K562 (cell line): ENCODE measurements around the gene NEURL1B. TPM values are rescaled to one million over a fixed set of nuclear protein-coding genes. Genes with fewer than 3 reads are reported as not detected.

Experiments
- ATAC-seq: fragments of 200-7000 bp; cut with Tn5 transposase; 3 replicates; pipeline ENCODE4 v1.9.1; 2020; ENCODE audit warnings: moderate library complexity
- BruUV-seq: library from RNA; stranded (reverse); fragments of 400-500 nt; replicated peaks from 2 replicates; lab custom pipeline; 2021; lab: Mats Ljungman, UMichigan
- CTCF ChIA-PET: fragments of 300-600 bp; formaldehyde crosslinking; extraction: SDS; loops from one replicate; lab custom pipeline; 2021; ENCODE audit warnings: low intra/inter-chr PET ratio; lab: Yijun Ruan, JAX
- POLR2A ChIA-PET: fragments of 300-600, 350-650 bp; sonication (Branson Sonifier 250); formaldehyde crosslinking; extraction: SDS; loops from one replicate; lab custom pipeline; 2021; ENCODE audit warnings: antibody characterized with exemption, inconsistent platforms; lab: Yijun Ruan, JAX
- DNase-seq, 4 experiments: peaks; one replicate each; pipeline versions ENCODE4 v3.0.0 to v3.0.0-alpha.2; 2011 to 2018; ENCODE audit warnings: low spot score in 3 of 4, mixed read lengths in 3 of 4; ENCODE audit errors: extremely low read depth in 1 of 4
- FAIRE-seq: peaks from 2 replicates; lab custom pipeline; 2011; peaks lifted over from hg19 to GRCh38; lab: Jason Lieb, UNC
- H2AFZ ChIP-seq: 2 replicates; pipeline ENCODE4 v1.6.0; 2011; ENCODE audit warnings: low read depth, low read length, control low read depth, inconsistent platforms
- H3K27ac ChIP-seq: fragments of 200-600 bp; 3 replicates; pipeline ENCODE4 v1.8.0; 2011; ENCODE audit warnings: low read depth, mild to moderate bottlenecking, control low read depth, inconsistent platforms, low read length, moderate library complexity, mixed read lengths; ENCODE audit errors: extremely low read depth
- H3K27me3 ChIP-seq, 2 experiments: fragments of 300-600 bp in 1 of 2; 2 replicates in 1 of 2; 3 replicates in 1 of 2; pipeline versions ENCODE4 v1.6.0 to v1.8.0; 2011; ENCODE audit warnings: inconsistent platforms in 2 of 2, low read length in 2 of 2, mild to moderate bottlenecking in 1 of 2, mixed read lengths in 1 of 2, moderate library complexity in 1 of 2; ENCODE audit not compliant: control insufficient read depth in 2 of 2, insufficient read depth in 2 of 2
- H3K36me3 ChIP-seq: fragments of 300-600 bp; 3 replicates; pipeline ENCODE4 v1.8.0; 2011; ENCODE audit warnings: mild to moderate bottlenecking, low read length, inconsistent platforms; ENCODE audit not compliant: control insufficient read depth, insufficient read depth
- H3K4me1 ChIP-seq, 2 experiments: fragments of 200-600 bp in 1 of 2; replicated peaks in 1 of 2; 2 replicates in 1 of 2; 3 replicates in 1 of 2; pipeline versions ENCODE4 v1.5.1 to v1.8.0; 2011; ENCODE audit warnings: inconsistent platforms in 2 of 2, low read length in 2 of 2, mild to moderate bottlenecking in 1 of 2, mixed read lengths in 1 of 2, moderate library complexity in 1 of 2; ENCODE audit not compliant: control insufficient read depth in 2 of 2, insufficient read depth in 2 of 2
- H3K4me2 ChIP-seq: 2 replicates; pipeline ENCODE4 v1.6.1; 2011; ENCODE audit warnings: low read length, control low read depth, inconsistent platforms, mixed read lengths; ENCODE audit not compliant: insufficient read depth
- H3K4me3 ChIP-seq: fragments of 200-600 bp; sonication (generic), shearing (Covaris generic); 2 replicates; pipeline ENCODE4 v1.5.1; 2016; ENCODE audit warnings: control low read depth, inconsistent platforms
- H3K79me2 ChIP-seq: fragments of 200-600 bp; 3 replicates; pipeline ENCODE4 v1.8.0; 2011; ENCODE audit warnings: low read length, inconsistent platforms; ENCODE audit not compliant: control insufficient read depth, insufficient read depth
- H3K9ac ChIP-seq, 2 experiments: 2 replicates each; pipeline versions ENCODE4 v1.6.0 to v1.6.1; 2011; ENCODE audit warnings: low read depth in 2 of 2, low read length in 2 of 2, control low read depth in 1 of 2, inconsistent platforms in 1 of 2, mild to moderate bottlenecking in 1 of 2, mixed read lengths in 1 of 2; ENCODE audit not compliant: insufficient read depth in 1 of 2
- H3K9me1 ChIP-seq: one replicate; pipeline ENCODE4 v1.6.0; 2011; ENCODE audit warnings: inconsistent platforms, mild to moderate bottlenecking, low read length, moderate library complexity; ENCODE audit not compliant: control insufficient read depth, insufficient read depth
- H3K9me3 ChIP-seq: replicated peaks from 2 replicates; pipeline ENCODE4 v1.5.1; 2011; ENCODE audit warnings: low read depth, low read length, inconsistent platforms; ENCODE audit not compliant: control insufficient read depth, insufficient read depth
- H4K20me1 ChIP-seq: replicated peaks from 2 replicates; pipeline ENCODE4 v1.6.1; 2011; ENCODE audit warnings: low read length, inconsistent platforms, mixed read lengths; ENCODE audit not compliant: control insufficient read depth, insufficient read depth
- ADNP ChIP-seq: fragments of 200-800 bp; sonication (Bioruptor generic); IDR thresholded peaks from 2 replicates; pipeline ENCODE4 v1.6.1; 2016; ENCODE audit warnings: missing genetic modification characterization, missing compliant biosample characterization
- ARNT ChIP-seq, 2 experiments: fragments of 450-650 bp; IDR thresholded peaks; 2 replicates each; pipeline ENCODE4 v1.6.1; 2016; ENCODE audit warnings: mild to moderate bottlenecking in 1 of 2
- CHD1 ChIP-seq: fragments of 200-600 bp; sonication (generic); IDR thresholded peaks from one replicate; pipeline ENCODE4 v1.6.1; 2012; ENCODE audit warnings: mild to moderate bottlenecking, moderate library complexity, low read length, inconsistent platforms
- HMGXB4 ChIP-seq: sonication (generic); formaldehyde crosslinking; IDR thresholded peaks from 2 replicates; pipeline ENCODE4 v1.8.1; 2023; ENCODE audit warnings: mild to moderate bottlenecking, missing genetic modification reagents
- NKRF ChIP-seq: fragments of 450-650 bp; IDR thresholded peaks from 2 replicates; pipeline ENCODE4 v1.6.1; 2016; ENCODE audit warnings: borderline replicate concordance
- POLR2A ChIP-seq: fragments of 450-650 bp; conservative IDR thresholded peaks from 2 replicates; pipeline ENCODE4 v1.6.1; 2016
- POLR2H ChIP-seq: IDR thresholded peaks from 2 replicates; pipeline ENCODE4 v1.6.1; 2016; ENCODE audit warnings: missing genetic modification characterization, low read depth, mild to moderate bottlenecking, control low read depth, missing compliant biosample characterization, moderate library complexity
- TCF7L2 ChIP-seq: fragments of 150-350 bp; IDR thresholded peaks from 2 replicates; pipeline ENCODE4 v1.6.1; 2016; ENCODE audit warnings: low read depth, mild to moderate bottlenecking, low read length, moderate library complexity
- TFAM ChIP-seq: fragments of 250-450 bp; sonication (Bioruptor Pico); conservative IDR thresholded peaks from 2 replicates; pipeline ENCODE4 v1.5.0; 2021; ENCODE audit warnings: mild to moderate bottlenecking, moderate library complexity
- ZBTB8A ChIP-seq: fragments of 450-650 bp; IDR thresholded peaks from 2 replicates; pipeline ENCODE4 v1.6.1; 2018; ENCODE audit warnings: mild to moderate bottlenecking, moderate library complexity; ENCODE audit not compliant: partially characterized antibody
- ZNF124 ChIP-seq: sonication (generic); formaldehyde crosslinking; IDR thresholded peaks from 2 replicates; pipeline ENCODE4 v1.8.1; 2022; ENCODE audit warnings: missing genetic modification reagents
- ZNF699 ChIP-seq: fragments of 250-450 bp; sonication (Bioruptor Pico); IDR thresholded peaks from 2 replicates; pipeline ENCODE4 v1.8.0; 2021; ENCODE audit warnings: mild to moderate bottlenecking, moderate library complexity; ENCODE audit not compliant: insufficient replicate concordance
- ZNF707 ChIP-seq: fragments of 250-450 bp; sonication (Bioruptor Pico); conservative IDR thresholded peaks from 2 replicates; pipeline ENCODE4 v1.8.0; 2022; ENCODE audit warnings: inconsistent platforms, mild to moderate bottlenecking, moderate library complexity
- ZSCAN29 ChIP-seq: fragments of 450-650 bp; IDR thresholded peaks from 2 replicates; pipeline ENCODE4 v1.6.1; 2017
- WGBS: fragments of 100-300 bp; shearing (Covaris generic); methylation state at CpG from one replicate; pipeline ENCODE4 v1.1.6; 2016; ENCODE audit warnings: low coverage, mixed read lengths; ENCODE audit not compliant: insufficient coverage; ENCODE audit errors: missing lambda C conversion rate; 5-methylcytosine and 5-hydroxymethylcytosine counted together
- in situ Hi-C: fragments of 300-500 bp; cut with MboI; formaldehyde crosslinking; loops from 4 replicates; pipeline ENCODE4 v1.15.0; 2018; ENCODE audit warnings: inconsistent platforms, mixed read lengths
- intact Hi-C: fragments of 100-400 bp; cut with micrococcal nuclease; formaldehyde crosslinking; loops from 2 replicates; pipeline ENCODE4 v1.14.2; 2022
- polyA plus RNA-seq, 8 experiments: library from polyadenylated mRNA; depleted of rRNA in 4 of 8; stranded (reverse) in 5 of 8; unstranded in 3 of 8; fragments of >200 nt; fragmentation: Nextera tagmentation in 2 of 8; fragmentation: Illumina TruSeq in 1 of 8; extraction: Ambion mirVana in 2 of 8; extraction: Trizol in 1 of 8; gene quantifications; 2 replicates each; pipeline versions ENCODE4 v1.2.1 to v1.2.3, GENCODE V29; 2011 to 2014; ENCODE audit warnings: inconsistent platforms in 1 of 8, missing spikeins in 1 of 8
- total RNA-seq, 7 experiments: library from RNA; depleted of rRNA in 6 of 7; stranded (reverse); fragments of >200 nt in 6 of 7; fragmentation: Illumina TruSeq in 2 of 7; extraction: Trizol in 2 of 7; gene quantifications; 2 replicates each; pipeline versions ENCODE4 v1.2.1 to v1.2.3, GENCODE V29; 2011 to 2021; ENCODE audit warnings: low replicate concordance in 1 of 7

Gene NEURL1B
- total and polyA plus RNA-seq, 9 of the 15 experiments (the other 6 are each of a cell fraction or from before 2014, with no cell fraction given) = 0.04 TPM; not detected in 8

GRCh38 chr5:172700365-172701290 is 59.6 kb downstream of the NEURL1B start:
- Histone ChIP-seq H3K27me3 (peaks cover 32 to 67% of the 10 kb centered on the region in 2 experiments), H3K9me3 (no peaks in the 10 kb centered on the region), H3K9me1 (no peaks in the 10 kb centered on the region), H3K4me1 (peaks cover 6 to 15% of the 10 kb centered on the region in 2 experiments; a peak in 4 of 5 replicates), H3K4me3 (no peak overlapping the region), H3K9ac (peak overlapping the region in 1 of 2 experiments; percentile 64; a peak in 2 of 4 replicates), H2AFZ (no peak overlapping the region), H3K36me3 (no peaks in the 10 kb centered on the region), H3K4me2 (no peak overlapping the region), H3K27ac (no peak overlapping the region), H4K20me1 (0 out of 2 replicates have a peak, but pooled peaks cover 10% of the 10 kb centered on the region), H3K79me2 (no peaks in the 10 kb centered on the region)
- WGBS = 3% methylated on average over 12 of the region's 22 CpGs
- ChIA-PET POLR2A (interaction anchor here (0.7 kb wide), 1 partner anchor 899 kb away, joined by 4 read pairs; no protein-coding TSS in a partner anchor), CTCF (no interaction called here)
- no peak for FAIRE-seq
- intact Hi-C loops (no loop called here), in situ Hi-C loops (loop anchor here (10.0 to 25.0 kb wide), 2 partner anchors 574 to 1612 kb away; no protein-coding TSS in a partner anchor)
- ATAC-seq = no peak
- no peak for DNase-seq
- no TSS peak for BruUV-seq
- no peak for TF ChIP-seq ADNP (tag)
- no peak for TF ChIP-seq POLR2H (tag)
- no peak for TF ChIP-seq ZNF124
- no peak for TF ChIP-seq TCF7L2
- no peak for TF ChIP-seq POLR2A
- TF ChIP-seq NKRF = no peak
- no peak for TF ChIP-seq ZNF707
- TF ChIP-seq ZSCAN29 = no peak
- TF ChIP-seq TFAM = no peak
- no peak for TF ChIP-seq ZNF699 (CRISPR knock-in tag)
- no peak for TF ChIP-seq CHD1
- no peak for TF ChIP-seq ZBTB8A
- no peak for TF ChIP-seq HMGXB4 (CRISPR knock-in tag)
- no peak for TF ChIP-seq ARNT (IDR thresholded peaks at IDR 0.05)
